ENCODE data around the gene OPRD1. TPM values are rescaled to one million over a fixed set of nuclear protein-coding genes. Genes with fewer than 3 reads are reported as not detected.

OPRD1 gene
- total and polyA plus RNA-seq, 2 donors (not counting 1 experiment from before 2014, with no cell fraction given) = not detected

GRCh38 chr1:28905921-28906666 is 94.1 kb downstream of the OPRD1 start:
- Mint-ChIP-seq H3K4me3 (no peak overlapping the region), H3K4me1 (peaks cover 10% of the 10 kb centered on the region), H3K9me3 (ENCODE audit: insufficient read depth) (peaks cover 2% of the 10 kb centered on the region), H3K27ac (no peak overlapping the region), H3K27me3 (no peaks in the 10 kb centered on the region)
- DNase-seq (no peak), ATAC-seq (ENCODE audit: low read depth) (no peak)
- H3K9ac ChIP-seq (ENCODE audit: low read length) = no peak overlapping the region
- no peak overlapping the region for H2AFZ ChIP-seq (ENCODE audit: insufficient read depth, low read depth, low read length, poor library complexity, severe bottlenecking)
- no peak overlapping the region for H3K27ac ChIP-seq (ENCODE audit: low read length in 2 of 2)
- WGBS (ENCODE audit: insufficient coverage) = no CpG with 5 or more reads among the region's 8 CpGs
- intact Hi-C loops (cut with micrococcal nuclease) = no loop called here
- H3K36me3 ChIP-seq (replicated peaks in 1 of 2; ENCODE audit: control extremely low read depth in 1 of 2, control insufficient read depth in 1 of 2, extremely low read depth in 1 of 2, insufficient read depth in 2 of 2, low read length in 1 of 2) = no peaks in the 10 kb centered on the region
- H3K27me3 ChIP-seq (replicated peaks in 1 of 4; ENCODE audit: control extremely low read depth in 1 of 4, control insufficient read depth in 3 of 4, insufficient read depth in 4 of 4, low read length in 3 of 4) = no peaks in the 10 kb centered on the region
- no peaks in the 10 kb centered on the region for H3K4me1 ChIP-seq (ENCODE audit: control insufficient read depth in 2 of 2, insufficient read depth in 2 of 2, low read length in 2 of 2)
- POLR2A ChIA-PET = interaction anchor here (0.6 to 0.7 kb wide), 2 partner anchors 17 to 21 kb away, joined by 3 to 4 read pairs; no protein-coding TSS in a partner anchor
- no peak for TF ChIP-seq EZH2 (IDR thresholded peaks at IDR 0.05; ENCODE audit: borderline replicate concordance, insufficient read depth, low read depth, low read length, poor library complexity, severe bottlenecking)
- TF ChIP-seq CTCF (IDR thresholded peaks at IDR 0.05) = no peak
- peaks cover 16% of the 10 kb centered on the region for H4K20me1 ChIP-seq (ENCODE audit: control insufficient read depth, insufficient read depth, low read length, poor library complexity, severe bottlenecking)
- H3K4me3 ChIP-seq (ENCODE audit: control extremely low read depth in 1 of 5, extremely low read depth in 1 of 5, insufficient read depth in 1 of 5, low read depth in 2 of 5, low read length in 4 of 5) = no peak overlapping the region
- peaks cover 57% of the 10 kb centered on the region for H3K79me2 ChIP-seq (ENCODE audit: control insufficient read depth, insufficient read depth, low read length)
- no peak overlapping the region for H3K4me2 ChIP-seq (replicated peaks; ENCODE audit: low read depth, low read length, poor library complexity, severe bottlenecking)
- H3K9me3 ChIP-seq (ENCODE audit: control extremely low read depth in 1 of 3, control insufficient read depth in 2 of 3, insufficient read depth in 1 of 3, low read length in 2 of 3) = peaks cover 0 to 5% (median 3%) of the 10 kb centered on the region in 3 donors
- CTCF ChIA-PET = interaction anchor here (2.0 kb wide), 1 partner anchor 128 kb away, joined by 7 read pairs; no protein-coding TSS in a partner anchor

- Histone ChIP-seq H2AFZ (ENCODE audit: insufficient read depth, low read depth, low read length, poor library complexity, severe bottlenecking) (no peak overlapping the region), H3K4me1 (ENCODE audit: control insufficient read depth in 2 of 2, insufficient read depth in 2 of 2, low read length in 2 of 2) (peaks cover 6 to 9% of the 10 kb centered on the region in 2 donors), H3K27ac (ENCODE audit: low read length in 2 of 2) (no peak overlapping the region), H3K4me2 (replicated peaks; ENCODE audit: low read depth, low read length, poor library complexity, severe bottlenecking) (no peak overlapping the region), H4K20me1 (ENCODE audit: control insufficient read depth, insufficient read depth, low read length, poor library complexity, severe bottlenecking) (no peaks in the 10 kb centered on the region), H3K9ac (ENCODE audit: low read length) (no peak overlapping the region), H3K27me3 (replicated peaks in 1 of 4; ENCODE audit: control extremely low read depth in 1 of 4, control insufficient read depth in 3 of 4, insufficient read depth in 4 of 4, low read length in 3 of 4) (no peaks in the 10 kb centered on the region), H3K36me3 (replicated peaks in 1 of 2; ENCODE audit: control extremely low read depth in 1 of 2, control insufficient read depth in 1 of 2, extremely low read depth in 1 of 2, insufficient read depth in 2 of 2, low read length in 1 of 2) (no peaks in the 10 kb centered on the region), H3K4me3 (ENCODE audit: control extremely low read depth in 1 of 5, extremely low read depth in 1 of 5, insufficient read depth in 1 of 5, low read depth in 2 of 5, low read length in 4 of 5) (no peak overlapping the region), H3K79me2 (ENCODE audit: control insufficient read depth, insufficient read depth, low read length) (peaks cover 36% of the 10 kb centered on the region), H3K9me3 (ENCODE audit: control extremely low read depth in 1 of 3, control insufficient read depth in 2 of 3, insufficient read depth in 1 of 3, low read length in 2 of 3) (peaks cover 0 to 5% (median 3%) of the 10 kb centered on the region in 3 donors)
- Mint-ChIP-seq H3K27ac (no peak overlapping the region), H3K27me3 (no peaks in the 10 kb centered on the region), H3K9me3 (ENCODE audit: insufficient read depth) (peaks cover 2% of the 10 kb centered on the region), H3K4me3 (no peak overlapping the region), H3K4me1 (peaks cover 12% of the 10 kb centered on the region)
- intact Hi-C loops (cut with micrococcal nuclease) = no loop called here
- no peak for ATAC-seq (ENCODE audit: low read depth)
- WGBS (ENCODE audit: insufficient coverage) = no CpG with 5 or more reads among the region's 2 CpGs
- ChIA-PET CTCF (interaction anchor here (0.7 to 1.5 kb wide), 2 partner anchors 18 to 131 kb away, joined by 3 to 5 read pairs; no protein-coding TSS in a partner anchor), POLR2A (interaction anchor here (0.7 kb wide), 1 partner anchor 22 kb away, joined by 6 read pairs; no protein-coding TSS in a partner anchor)
- TF ChIP-seq EZH2 (IDR thresholded peaks at IDR 0.05; ENCODE audit: borderline replicate concordance, insufficient read depth, low read depth, low read length, poor library complexity, severe bottlenecking) = no peak
- TF ChIP-seq CTCF (IDR thresholded peaks at IDR 0.05) = no peak
- no peak for DNase-seq
These were observed 97.2 kb downstream of the OPRD1 start for GRCh38 chr1:28909198-28909597.

Measured in B cell (primary cell).